NCI-H526 (cell line): ENCODE data around the gene ZBTB8OS.

Experiments used
- DNase-seq, 2 experiments: peaks; one replicate each; lab custom pipeline; 2025; lab: John Stamatoyannopoulos, UW

Gene ZBTB8OS

GRCh38 chr1:32611859-32612188 is 38.5 kb downstream of the ZBTB8OS start:
- no peak for DNase-seq

- no peak for DNase-seq
These were observed 41.2 kb downstream of the ZBTB8OS start for GRCh38 chr1:32609180-32609579.

GRCh38 chr1:32606565-32607371 is 43.6 kb downstream of the ZBTB8OS start:
- no peak for DNase-seq

- no peak for DNase-seq
These were observed 44.5 kb downstream of the ZBTB8OS start for GRCh38 chr1:32605711-32606424.

- no peak for DNase-seq
These were observed 50.3 kb downstream of the ZBTB8OS start for GRCh38 chr1:32600034-32600433.

- DNase-seq = no peak
These were observed 57.4 kb downstream of the ZBTB8OS start for GRCh38 chr1:32592943-32593342.

- DNase-seq = no peak
These were observed 69.9 kb downstream of the ZBTB8OS start for GRCh38 chr1:32580348-32581017.
